ENCODE data around the gene TMEM14A. TPM values are rescaled to one million over a fixed set of nuclear protein-coding genes. Genes with fewer than 3 reads are reported as not detected.

TMEM14A gene
- total and polyA plus RNA-seq, 9 of the 15 experiments (the other 6 are each of a cell fraction or from before 2014, with no cell fraction given), result 3.5 to 43.3 (median 8.5) TPM

GRCh38 chr6:52664186-52664990 is 6.5 kb upstream of the TMEM14A start (continued):
- TF ChIP-seq ZNF398 (CRISPR knock-in tag; IDR thresholded peaks at IDR 0.05) (no peak), NFATC3 (IDR thresholded peaks at IDR 0.05) (no peak), NEUROD1 (IDR thresholded peaks at IDR 0.05; ENCODE audit: borderline replicate concordance, low read depth, low read length, partially characterized antibody) (peak; percentile 66), BCLAF1 (IDR thresholded peaks at IDR 0.05; ENCODE audit: borderline replicate concordance in 1 of 2, control insufficient read depth in 1 of 2, low read depth in 2 of 2, low read length in 1 of 2) (no peak), GATAD2B (IDR thresholded peaks at IDR 0.05; ENCODE audit: borderline replicate concordance) (no peak), ARID3A (IDR thresholded peaks at IDR 0.05; ENCODE audit: borderline replicate concordance, low read depth, low read length) (no peak), SIX5 (IDR thresholded peaks at IDR 0.05; ENCODE audit: borderline replicate concordance in 1 of 2, insufficient read depth in 1 of 2, low read depth in 1 of 2, low read length in 2 of 2) (no peak), SMARCA4 (IDR thresholded peaks at IDR 0.05) (peak; percentile 14; the same call in 1 of the 2 replicates), ARID1B (IDR thresholded peaks at IDR 0.05) (no peak), RUNX1 (IDR thresholded peaks at IDR 0.05; ENCODE audit: low read depth) (no peak), PCBP2 (IDR thresholded peaks at IDR 0.05; ENCODE audit: low read depth, low read length, poor library complexity, severe bottlenecking) (no peak), ZNF263 (CRISPR knock-in tag; IDR thresholded peaks at IDR 0.05; ENCODE audit: borderline replicate concordance) (no peak)
- TF ChIP-seq, protein P1, sequence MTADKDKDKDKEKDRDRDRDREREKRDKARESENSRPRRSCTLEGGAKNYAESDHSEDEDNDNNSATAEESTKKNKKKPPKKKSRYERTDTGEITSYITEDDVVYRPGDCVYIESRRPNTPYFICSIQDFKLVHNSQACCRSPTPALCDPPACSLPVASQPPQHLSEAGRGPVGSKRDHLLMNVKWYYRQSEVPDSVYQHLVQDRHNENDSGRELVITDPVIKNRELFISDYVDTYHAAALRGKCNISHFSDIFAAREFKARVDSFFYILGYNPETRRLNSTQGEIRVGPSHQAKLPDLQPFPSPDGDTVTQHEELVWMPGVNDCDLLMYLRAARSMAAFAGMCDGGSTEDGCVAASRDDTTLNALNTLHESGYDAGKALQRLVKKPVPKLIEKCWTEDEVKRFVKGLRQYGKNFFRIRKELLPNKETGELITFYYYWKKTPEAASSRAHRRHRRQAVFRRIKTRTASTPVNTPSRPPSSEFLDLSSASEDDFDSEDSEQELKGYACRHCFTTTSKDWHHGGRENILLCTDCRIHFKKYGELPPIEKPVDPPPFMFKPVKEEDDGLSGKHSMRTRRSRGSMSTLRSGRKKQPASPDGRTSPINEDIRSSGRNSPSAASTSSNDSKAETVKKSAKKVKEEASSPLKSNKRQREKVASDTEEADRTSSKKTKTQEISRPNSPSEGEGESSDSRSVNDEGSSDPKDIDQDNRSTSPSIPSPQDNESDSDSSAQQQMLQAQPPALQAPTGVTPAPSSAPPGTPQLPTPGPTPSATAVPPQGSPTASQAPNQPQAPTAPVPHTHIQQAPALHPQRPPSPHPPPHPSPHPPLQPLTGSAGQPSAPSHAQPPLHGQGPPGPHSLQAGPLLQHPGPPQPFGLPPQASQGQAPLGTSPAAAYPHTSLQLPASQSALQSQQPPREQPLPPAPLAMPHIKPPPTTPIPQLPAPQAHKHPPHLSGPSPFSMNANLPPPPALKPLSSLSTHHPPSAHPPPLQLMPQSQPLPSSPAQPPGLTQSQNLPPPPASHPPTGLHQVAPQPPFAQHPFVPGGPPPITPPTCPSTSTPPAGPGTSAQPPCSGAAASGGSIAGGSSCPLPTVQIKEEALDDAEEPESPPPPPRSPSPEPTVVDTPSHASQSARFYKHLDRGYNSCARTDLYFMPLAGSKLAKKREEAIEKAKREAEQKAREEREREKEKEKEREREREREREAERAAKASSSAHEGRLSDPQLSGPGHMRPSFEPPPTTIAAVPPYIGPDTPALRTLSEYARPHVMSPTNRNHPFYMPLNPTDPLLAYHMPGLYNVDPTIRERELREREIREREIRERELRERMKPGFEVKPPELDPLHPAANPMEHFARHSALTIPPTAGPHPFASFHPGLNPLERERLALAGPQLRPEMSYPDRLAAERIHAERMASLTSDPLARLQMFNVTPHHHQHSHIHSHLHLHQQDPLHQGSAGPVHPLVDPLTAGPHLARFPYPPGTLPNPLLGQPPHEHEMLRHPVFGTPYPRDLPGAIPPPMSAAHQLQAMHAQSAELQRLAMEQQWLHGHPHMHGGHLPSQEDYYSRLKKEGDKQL (CRISPR knock-in tag; IDR thresholded peaks at IDR 0.05; ENCODE audit: borderline replicate concordance), result no peak

All from K562 (cell line).